22Rv1 (cell line): ENCODE measurements around the gene OR52J3.

Source experiments
- CTCF ChIP-seq: fragments of 450-650 bp; IDR thresholded peaks from 2 replicates; pipeline ENCODE4 v1.5.1; 2017; ENCODE audit warnings: mild to moderate bottlenecking
- ZFX ChIP-seq: fragments of 450-650 bp; IDR thresholded peaks from 2 replicates; pipeline ENCODE4 v1.6.1; 2017; ENCODE audit warnings: antibody characterized with exemption, borderline replicate concordance

DNA sequence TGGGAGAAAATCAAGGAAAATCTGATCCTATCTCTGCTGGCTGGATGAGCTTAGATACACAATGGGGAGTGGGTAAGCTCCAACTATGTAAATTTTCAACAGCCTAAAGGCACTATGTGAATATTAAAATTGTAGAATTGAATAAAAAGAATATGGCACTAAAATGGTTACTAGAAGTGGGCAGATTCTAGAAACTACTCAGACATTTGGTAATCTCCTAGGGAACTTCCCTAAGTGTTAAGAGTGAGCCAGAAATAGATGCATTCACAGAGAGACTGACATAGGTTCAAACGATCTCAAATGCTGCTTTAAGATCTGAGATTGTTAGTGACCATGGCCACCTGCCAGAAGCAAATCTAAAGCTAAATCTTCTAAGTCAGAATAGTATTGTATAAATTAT lies 18.7 kb downstream of the OR52J3 start:
- TF ChIP-seq CTCF: no peak
- no peak for TF ChIP-seq ZFX
